ENCODE measurements around the gene GBF1. TPM values are rescaled to one million over a fixed set of nuclear protein-coding genes. Genes with fewer than 3 reads are reported as not detected.
A peak's percentile ranks its signal among the peaks of the same experiment; 100 is the strongest.

The GBF1 gene
- total and polyA plus RNA-seq, 2 donors (not counting 1 experiment from before 2014, with no cell fraction given), result 20.8 to 39.3 TPM

- Histone ChIP-seq H3K27me3 (replicated peaks in 1 of 4; ENCODE audit: control extremely low read depth in 1 of 4, control insufficient read depth in 3 of 4, insufficient read depth in 4 of 4, low read length in 3 of 4) (no peaks in the 10 kb centered on the region), H3K4me3 (ENCODE audit: control extremely low read depth in 1 of 5, extremely low read depth in 1 of 5, insufficient read depth in 1 of 5, low read depth in 2 of 5, low read length in 4 of 5) (peak overlapping the region; percentile 43 to 100 (median 99)), H3K9me3 (ENCODE audit: control extremely low read depth in 1 of 3, control insufficient read depth in 2 of 3, insufficient read depth in 1 of 3, low read length in 2 of 3) (no peaks in the 10 kb centered on the region), H3K36me3 (replicated peaks in 1 of 2; ENCODE audit: control extremely low read depth in 1 of 2, control insufficient read depth in 1 of 2, extremely low read depth in 1 of 2, insufficient read depth in 2 of 2, low read length in 1 of 2) (peaks cover 0 to 41% of the 10 kb centered on the region in 2 experiments), H3K4me1 (ENCODE audit: control insufficient read depth in 2 of 2, insufficient read depth in 2 of 2, low read length in 2 of 2) (peaks cover 40 to 56% of the 10 kb centered on the region in 2 donors), H4K20me1 (ENCODE audit: control insufficient read depth, insufficient read depth, low read length, poor library complexity, severe bottlenecking) (peaks cover 62% of the 10 kb centered on the region), H2AFZ (ENCODE audit: insufficient read depth, low read depth, low read length, poor library complexity, severe bottlenecking) (no peak overlapping the region), H3K27ac (ENCODE audit: low read length in 2 of 2) (peak overlapping the region; percentile 98 to 100), H3K4me2 (replicated peaks; ENCODE audit: low read depth, low read length, poor library complexity, severe bottlenecking) (peak overlapping the region; percentile 99), H3K79me2 (ENCODE audit: control insufficient read depth, insufficient read depth, low read length) (peaks cover 52% of the 10 kb centered on the region), H3K9ac (ENCODE audit: low read length) (peak overlapping the region; percentile 96)
- H3K4me1 Mint-ChIP-seq, result peaks cover 52% of the 10 kb centered on the region
- peak overlapping the region; percentile 95 for H3K4me3 Mint-ChIP-seq
- 43% methylated on average over 3 of the region's 4 CpGs for WGBS (ENCODE audit: insufficient coverage)
- TF ChIP-seq EZH2 (IDR thresholded peaks at IDR 0.05; ENCODE audit: borderline replicate concordance, insufficient read depth, low read depth, low read length, poor library complexity, severe bottlenecking) (no peak), CTCF (IDR thresholded peaks at IDR 0.05) (no peak)
- ATAC-seq (ENCODE audit: low read depth) (no peak), DNase-seq (no peak)
- ChIA-PET POLR2A (interaction anchor here (0.6 to 3.7 kb wide), 6 partner anchors 25 to 1942 kb away, joined by 5 to 38 read pairs (median 12); partner anchors contain the start of genes ACTR1A, C10orf95, FBXL15 and SUFU), CTCF (interaction anchor here (0.6 to 8.8 kb wide), 8 partner anchors 9 to 1942 kb away, joined by 3 to 108 read pairs (median 16); partner anchors contain the start of genes FBXL15 and ITPRIP)
- H3K27ac Mint-ChIP-seq, result peak overlapping the region; percentile 99
- intact Hi-C loops (cut with micrococcal nuclease), result no loop called here
- no peaks in the 10 kb centered on the region for H3K27me3 Mint-ChIP-seq
- no peaks in the 10 kb centered on the region for H3K9me3 Mint-ChIP-seq (ENCODE audit: insufficient read depth)
Observed at GRCh38 chr10:102396317-102396650, 151.0 kb downstream of the GBF1 start.

- POLR2A ChIA-PET, result interaction anchor here (3.7 kb wide), 1 partner anchor 53 kb away, joined by 31 read pairs; the partner anchor contains the start of gene C10orf95
- H3K79me2 ChIP-seq (ENCODE audit: control insufficient read depth, insufficient read depth, low read length), result peaks cover 52% of the 10 kb centered on the region
- no peak for TF ChIP-seq CTCF (IDR thresholded peaks at IDR 0.05)
- no peak for TF ChIP-seq EZH2 (IDR thresholded peaks at IDR 0.05; ENCODE audit: borderline replicate concordance, insufficient read depth, low read depth, low read length, poor library complexity, severe bottlenecking)
- H3K4me1 ChIP-seq (ENCODE audit: control insufficient read depth in 2 of 2, insufficient read depth in 2 of 2, low read length in 2 of 2), result peaks cover 40 to 56% of the 10 kb centered on the region in 2 donors
- peak overlapping the region; percentile 96 for H3K9ac ChIP-seq (ENCODE audit: low read length)
- no peaks in the 10 kb centered on the region for H3K27me3 ChIP-seq (replicated peaks in 1 of 4; ENCODE audit: control extremely low read depth in 1 of 4, control insufficient read depth in 3 of 4, insufficient read depth in 4 of 4, low read length in 3 of 4)
- H3K27me3 Mint-ChIP-seq, result no peaks in the 10 kb centered on the region
- peaks cover 52% of the 10 kb centered on the region for H3K4me1 Mint-ChIP-seq
- 95% methylated on average over 12 of the region's 12 CpGs for WGBS (ENCODE audit: insufficient coverage)
- DNase-seq, result peak; percentile 29
- CTCF ChIA-PET, result interaction anchor here (0.6 to 8.8 kb wide), 9 partner anchors 8 to 1942 kb away, joined by 3 to 108 read pairs (median 5); partner anchors contain the start of genes FBXL15 and ITPRIP
- H3K4me3 Mint-ChIP-seq, result peak overlapping the region; percentile 95
- no peaks in the 10 kb centered on the region for H3K9me3 Mint-ChIP-seq (ENCODE audit: insufficient read depth)
- no peak for ATAC-seq (ENCODE audit: low read depth)
- H2AFZ ChIP-seq (ENCODE audit: insufficient read depth, low read depth, low read length, poor library complexity, severe bottlenecking), result no peak overlapping the region
- peak overlapping the region; percentile 99 for H3K27ac Mint-ChIP-seq
- H4K20me1 ChIP-seq (ENCODE audit: control insufficient read depth, insufficient read depth, low read length, poor library complexity, severe bottlenecking), result peaks cover 66% of the 10 kb centered on the region
- peak overlapping the region; percentile 99 for H3K4me2 ChIP-seq (replicated peaks; ENCODE audit: low read depth, low read length, poor library complexity, severe bottlenecking)
- peak overlapping the region in 4 of 5 experiments; percentile 92 to 100 (median 100) for H3K4me3 ChIP-seq (ENCODE audit: control extremely low read depth in 1 of 5, extremely low read depth in 1 of 5, insufficient read depth in 1 of 5, low read depth in 2 of 5, low read length in 4 of 5)
- H3K27ac ChIP-seq (ENCODE audit: low read length in 2 of 2), result peak overlapping the region; percentile 98 to 100
- H3K36me3 ChIP-seq (replicated peaks in 1 of 2; ENCODE audit: control extremely low read depth in 1 of 2, control insufficient read depth in 1 of 2, extremely low read depth in 1 of 2, insufficient read depth in 2 of 2, low read length in 1 of 2), result peaks cover 0 to 45% of the 10 kb centered on the region in 2 experiments
- no peaks in the 10 kb centered on the region for H3K9me3 ChIP-seq (ENCODE audit: control extremely low read depth in 1 of 3, control insufficient read depth in 2 of 3, insufficient read depth in 1 of 3, low read length in 2 of 3)
- intact Hi-C loops (cut with micrococcal nuclease), result no loop called here
Observed at GRCh38 chr10:102396730-102397151, 151.4 kb downstream of the GBF1 start.
